A673 (cell line): ENCODE results near the gene NFKBIL1.

Experiments used
- EZH2 ChIP-seq: fragments of 200-600 bp; sonication (generic); IDR thresholded peaks from 2 replicates; pipeline ENCODE4 v1.6.1; 2017; ENCODE audit warnings: borderline replicate concordance, low read depth, mild to moderate bottlenecking, mixed read lengths, antibody characterized with exemption, low read length; ENCODE audit not compliant: poor library complexity, severe bottlenecking
- TF ChIP-seq, protein P1 (sequence below): fragments of 300-800, 200-600 bp; sonication (generic); conservative IDR thresholded peaks from 2 replicates; pipeline ENCODE4 v1.5.1; 2017; ENCODE audit warnings: low read depth, mild to moderate bottlenecking, antibody characterized with exemption, low read length, moderate library complexity, mixed read lengths

DNA sequence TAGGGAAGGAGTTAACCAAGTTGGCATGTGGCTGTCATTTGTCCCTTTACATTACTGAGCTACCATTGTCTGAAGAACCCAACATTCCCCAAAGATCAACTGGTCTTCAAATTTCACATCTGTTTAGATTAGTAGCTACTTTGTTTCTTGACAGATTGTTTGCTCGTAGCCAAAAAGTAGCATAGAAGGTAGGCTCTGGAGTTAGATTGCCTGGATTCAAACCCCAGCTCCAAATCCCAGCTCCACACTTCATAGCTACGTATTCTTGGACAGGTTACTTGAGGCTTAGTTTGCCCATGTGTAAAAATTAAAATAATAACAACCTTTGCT lies 1.1 kb downstream of the NFKBIL1 start:
- TF ChIP-seq, protein P1, sequence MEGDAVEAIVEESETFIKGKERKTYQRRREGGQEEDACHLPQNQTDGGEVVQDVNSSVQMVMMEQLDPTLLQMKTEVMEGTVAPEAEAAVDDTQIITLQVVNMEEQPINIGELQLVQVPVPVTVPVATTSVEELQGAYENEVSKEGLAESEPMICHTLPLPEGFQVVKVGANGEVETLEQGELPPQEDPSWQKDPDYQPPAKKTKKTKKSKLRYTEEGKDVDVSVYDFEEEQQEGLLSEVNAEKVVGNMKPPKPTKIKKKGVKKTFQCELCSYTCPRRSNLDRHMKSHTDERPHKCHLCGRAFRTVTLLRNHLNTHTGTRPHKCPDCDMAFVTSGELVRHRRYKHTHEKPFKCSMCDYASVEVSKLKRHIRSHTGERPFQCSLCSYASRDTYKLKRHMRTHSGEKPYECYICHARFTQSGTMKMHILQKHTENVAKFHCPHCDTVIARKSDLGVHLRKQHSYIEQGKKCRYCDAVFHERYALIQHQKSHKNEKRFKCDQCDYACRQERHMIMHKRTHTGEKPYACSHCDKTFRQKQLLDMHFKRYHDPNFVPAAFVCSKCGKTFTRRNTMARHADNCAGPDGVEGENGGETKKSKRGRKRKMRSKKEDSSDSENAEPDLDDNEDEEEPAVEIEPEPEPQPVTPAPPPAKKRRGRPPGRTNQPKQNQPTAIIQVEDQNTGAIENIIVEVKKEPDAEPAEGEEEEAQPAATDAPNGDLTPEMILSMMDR, result no peak
- no peak for TF ChIP-seq EZH2
